IMR-90 (cell line): ENCODE results near the gene RPL26. TPM values are rescaled to one million over a fixed set of nuclear protein-coding genes. Genes with fewer than 3 reads are reported as not detected.

ENCODE experiments used
- ATAC-seq: fragments of 200-7000 bp; cut with Tn5 transposase; 2 replicates; pipeline ENCODE4 v1.9.1; 2020; ENCODE audit warnings: low read depth, mild to moderate bottlenecking, moderate library complexity
- BruUV-seq: library from RNA; stranded (reverse); fragments of 400-500 nt; replicated peaks from 2 replicates; lab custom pipeline; 2021; lab: Mats Ljungman, UMichigan
- CTCF ChIA-PET: fragments of 300-600 bp; formaldehyde crosslinking; extraction: SDS; loops from one replicate; lab custom pipeline; 2021; ENCODE audit warnings: antibody characterized with exemption; lab: Yijun Ruan, JAX
- POLR2A ChIA-PET: fragments of 300-600 bp; sonication (Branson Sonifier 250); formaldehyde crosslinking; loops from one replicate; lab custom pipeline; 2022; ENCODE audit warnings: antibody characterized with exemption; ENCODE audit not compliant: unreplicated experiment; lab: Charles Lee
- DNase-seq: peaks from one replicate; pipeline ENCODE4 v3.0.0; 2013
- H2AFZ ChIP-seq: replicated peaks from 2 replicates; pipeline ENCODE3; 2013; ENCODE audit warnings: low read length, mild to moderate bottlenecking; ENCODE audit not compliant: poor library complexity
- H2AK5ac ChIP-seq: 2 replicates; pipeline ENCODE4 v1.6.1; 2013; ENCODE audit warnings: low read depth, low read length, inconsistent platforms
- H2AK9ac ChIP-seq: replicated peaks from 2 replicates; pipeline ENCODE3; 2013; ENCODE audit warnings: mild to moderate bottlenecking, low read depth, low read length, moderate library complexity; ENCODE audit not compliant: poor library complexity
- H2BK120ac ChIP-seq: 2 replicates; pipeline ENCODE4 v1.6.1; 2013; ENCODE audit warnings: low read depth, low read length, inconsistent platforms
- H2BK15ac ChIP-seq: 3 replicates; pipeline ENCODE4 v1.6.1; 2013; ENCODE audit warnings: low read depth, low read length, inconsistent platforms
- H2BK20ac ChIP-seq: 2 replicates; pipeline ENCODE4 v1.6.1; 2013; ENCODE audit warnings: low read depth, mild to moderate bottlenecking, inconsistent platforms, low read length, moderate library complexity
- H2BK5ac ChIP-seq: 2 replicates; pipeline ENCODE4 v1.6.1; 2013; ENCODE audit warnings: mild to moderate bottlenecking, low read depth, low read length, inconsistent platforms; ENCODE audit not compliant: poor library complexity, severe bottlenecking
- H3K14ac ChIP-seq: replicated peaks from 2 replicates; pipeline ENCODE4 v1.6.1; 2013; ENCODE audit warnings: low read depth, low read length, inconsistent platforms
- H3K18ac ChIP-seq: 2 replicates; pipeline ENCODE4 v1.6.1; 2013; ENCODE audit warnings: low read depth, low read length, control low read depth
- H3K23ac ChIP-seq: 2 replicates; pipeline ENCODE4 v1.6.1; 2013; ENCODE audit warnings: low read depth, low read length, inconsistent platforms
- H3K27ac ChIP-seq: 2 replicates; pipeline ENCODE4 v1.5.1; 2013; ENCODE audit warnings: mild to moderate bottlenecking, control low read depth, low read length; ENCODE audit not compliant: insufficient read depth
- H3K27me3 ChIP-seq: 2 replicates; pipeline ENCODE4 v1.6.1; 2013; ENCODE audit warnings: low read length; ENCODE audit not compliant: control insufficient read depth, insufficient read depth
- H3K36me3 ChIP-seq: 2 replicates; pipeline ENCODE4 v1.6.1; 2013; ENCODE audit warnings: low read length, mixed read lengths; ENCODE audit not compliant: control insufficient read depth, insufficient read depth
- H3K4ac ChIP-seq: 2 replicates; pipeline ENCODE4 v1.6.1; 2013; ENCODE audit warnings: low read depth, low read length, inconsistent platforms
- H3K4me1 ChIP-seq: 2 replicates; pipeline ENCODE4 v1.6.1; 2013; ENCODE audit warnings: low read length, mixed read lengths; ENCODE audit not compliant: control insufficient read depth, insufficient read depth
- H3K4me2 ChIP-seq: 2 replicates; pipeline ENCODE4 v1.6.1; 2013; ENCODE audit warnings: low read depth, mild to moderate bottlenecking, control low read depth, low read length, moderate library complexity
- H3K4me3 ChIP-seq: 2 replicates; pipeline ENCODE4 v1.5.1; 2013; ENCODE audit warnings: low read depth, mild to moderate bottlenecking, control low read depth, low read length, moderate library complexity; ENCODE audit not compliant: insufficient read depth
- H3K56ac ChIP-seq: 2 replicates; pipeline ENCODE4 v1.6.1; 2013; ENCODE audit warnings: low read length, inconsistent platforms; ENCODE audit not compliant: insufficient read depth; ENCODE audit errors: extremely low read depth
- H3K79me1 ChIP-seq, 2 experiments: 2 replicates each; pipeline ENCODE4 v1.6.1; 2013; ENCODE audit warnings: low read length in 2 of 2, inconsistent platforms in 1 of 2, low read depth in 1 of 2
- H3K9ac ChIP-seq: 2 replicates; pipeline ENCODE4 v1.6.1; 2013; ENCODE audit warnings: low read depth, low read length, control low read depth
- H3K9me1 ChIP-seq: 2 replicates; pipeline ENCODE4 v1.6.1; 2013; ENCODE audit warnings: low read length, inconsistent platforms; ENCODE audit not compliant: insufficient read depth
- H3K9me3 ChIP-seq: 2 replicates; pipeline ENCODE4 v1.6.1; 2013; ENCODE audit warnings: low read length; ENCODE audit not compliant: control insufficient read depth, insufficient read depth
- H4K20me1 ChIP-seq: 2 replicates; pipeline ENCODE4 v1.6.1; 2013; ENCODE audit warnings: low read length, inconsistent platforms; ENCODE audit not compliant: insufficient read depth
- H4K5ac ChIP-seq: 2 replicates; pipeline ENCODE4 v1.6.1; 2013; ENCODE audit warnings: mild to moderate bottlenecking, low read depth, low read length, control low read depth
- H4K8ac ChIP-seq, 2 experiments: 2 replicates each; pipeline ENCODE4 v1.6.1; 2013; ENCODE audit warnings: low read depth in 2 of 2, low read length in 2 of 2, control low read depth in 1 of 2, inconsistent platforms in 1 of 2
- H4K91ac ChIP-seq: 2 replicates; pipeline ENCODE4 v1.6.1; 2013; ENCODE audit warnings: low read depth, low read length, inconsistent platforms; ENCODE audit not compliant: insufficient read depth
- MAFK ChIP-seq: IDR thresholded peaks from 2 replicates; pipeline ENCODE4 v1.6.1; 2012; ENCODE audit warnings: low read depth, low read length, improper control_type of control experiment
- MAZ ChIP-seq: IDR thresholded peaks from 2 replicates; pipeline ENCODE4 v1.6.1; 2012; ENCODE audit warnings: low read depth, mild to moderate bottlenecking, low read length, improper control_type of control experiment, moderate library complexity, borderline replicate concordance
- POLR2A ChIP-seq: IDR thresholded peaks from 2 replicates; pipeline ENCODE4 v1.6.1; 2012; ENCODE audit warnings: mild to moderate bottlenecking, low read depth, low read length
- WGBS, 2 experiments: methylation state at CpG; one replicate each; pipeline versions ENCODE4 v1.1.5 to v1.1.7; 2013; ENCODE audit warnings: missing lambda C conversion rate in 2 of 2; ENCODE audit not compliant: insufficient read length in 1 of 2; ENCODE audit errors: extremely low coverage in 2 of 2; 5-methylcytosine and 5-hydroxymethylcytosine counted together
- dilution Hi-C: fragments of 300-500 bp; cut with HindIII; formaldehyde crosslinking; loops from one replicate; pipeline ENCODE4 v1.14.3; 2018; ENCODE audit warnings: low sequenced_read_pairs; ENCODE audit not compliant: unreplicated experiment
- in situ Hi-C: fragments of 300-500 bp; cut with MboI; formaldehyde crosslinking; loops from 3 replicates; pipeline ENCODE4 v1.14.3; 2019; ENCODE audit warnings: low sequenced_read_pairs, inconsistent platforms, mixed read lengths
- intact Hi-C: fragments of 100-400 bp; cut with micrococcal nuclease; formaldehyde crosslinking; loops from 2 replicates; pipeline ENCODE4 v1.10.0; 2022
- polyA plus RNA-seq, 3 experiments: library from polyadenylated mRNA; depleted of rRNA; stranded (reverse); fragments of >200 nt; gene quantifications; 2 replicates each; pipeline ENCODE4 v1.2.3, GENCODE V29; 2012; ENCODE audit warnings: low replicate concordance in 1 of 3
- total RNA-seq: library from RNA; depleted of rRNA; stranded (reverse); fragments of >200 nt; gene quantifications from 2 replicates; pipeline ENCODE4 v1.2.3, GENCODE V29; 2012
- TF ChIP-seq, protein P1 (sequence below): fragments of 150-350 bp; IDR thresholded peaks from 2 replicates; pipeline ENCODE4 v1.6.1; 2017; ENCODE audit warnings: mild to moderate bottlenecking, antibody characterized with exemption, low read length, low read depth

RPL26 gene
- total and polyA plus RNA-seq, 2 of the 4 experiments (the other 2 are of a cell fraction) = 4,763 to 5,013 TPM

DNA sequence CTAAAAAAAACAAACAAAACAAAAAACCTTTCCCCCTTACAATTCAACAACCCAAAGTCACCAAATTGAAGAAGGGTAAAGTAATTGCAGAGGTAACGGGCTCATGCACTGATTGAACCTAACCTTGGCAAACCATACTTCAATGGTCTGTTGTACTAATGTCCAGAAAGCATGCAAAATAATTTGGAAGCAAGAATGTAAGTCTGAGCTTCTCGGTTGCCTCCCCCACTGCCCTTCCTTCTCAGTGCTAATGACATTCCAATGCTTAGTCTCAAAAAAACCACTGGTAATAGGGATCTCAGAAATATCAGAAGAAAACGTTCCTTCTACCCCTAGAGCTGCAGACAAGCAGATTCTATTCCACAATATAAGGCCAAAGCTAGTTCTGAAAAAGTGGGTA lies 22.2 kb downstream of the RPL26 start:
- Histone ChIP-seq H2BK20ac (no peak overlapping the region), H3K4me3 (no peak overlapping the region), H2BK15ac (no peak overlapping the region), H3K4ac (no peak overlapping the region), H4K20me1 (no peaks in the 10 kb centered on the region), H3K14ac (no peak overlapping the region; the same call in 1 of the 2 replicates), H3K79me1 (peaks cover 5 to 24% of the 10 kb centered on the region in 2 experiments), H2AFZ (no peak overlapping the region), H3K27ac (no peak overlapping the region), H2BK120ac (no peak overlapping the region; the same call in 1 of the 2 replicates), H3K56ac (no peak overlapping the region), H2AK5ac (no peak overlapping the region), H2AK9ac (no peak overlapping the region), H3K27me3 (no peaks in the 10 kb centered on the region), H3K4me1 (peaks cover 16% of the 10 kb centered on the region), H3K9ac (no peak overlapping the region), H3K9me1 (peaks cover 17% of the 10 kb centered on the region), H3K18ac (no peak overlapping the region), H3K9me3 (no peaks in the 10 kb centered on the region), H3K4me2 (no peak overlapping the region), H2BK5ac (no peak overlapping the region), H4K5ac (no peak overlapping the region), H3K36me3 (peaks cover 2% of the 10 kb centered on the region; the same call in 1 of the 2 replicates), H3K23ac (no peak overlapping the region), H4K8ac (no peak overlapping the region), H4K91ac (no peak overlapping the region)
- intact Hi-C loops (no loop called here), dilution Hi-C loops (no loop called here), in situ Hi-C loops (no loop called here)
- ChIA-PET CTCF (interaction anchor here (0.6 to 1.5 kb wide), 2 partner anchors 16 to 1763 kb away, joined by 3 read pairs; partner anchors contain the start of gene KRABD2), POLR2A (no interaction called here)
- ATAC-seq (no peak; the same call in 1 of the 2 replicates), DNase-seq (no peak)
- TF ChIP-seq MAZ = no peak
- TF ChIP-seq, protein P1, sequence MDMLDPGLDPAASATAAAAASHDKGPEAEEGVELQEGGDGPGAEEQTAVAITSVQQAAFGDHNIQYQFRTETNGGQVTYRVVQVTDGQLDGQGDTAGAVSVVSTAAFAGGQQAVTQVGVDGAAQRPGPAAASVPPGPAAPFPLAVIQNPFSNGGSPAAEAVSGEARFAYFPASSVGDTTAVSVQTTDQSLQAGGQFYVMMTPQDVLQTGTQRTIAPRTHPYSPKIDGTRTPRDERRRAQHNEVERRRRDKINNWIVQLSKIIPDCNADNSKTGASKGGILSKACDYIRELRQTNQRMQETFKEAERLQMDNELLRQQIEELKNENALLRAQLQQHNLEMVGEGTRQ = no peak
- no peak for TF ChIP-seq MAFK
- no peak for TF ChIP-seq POLR2A
- no CpG with 5 or more reads among the region's 3 CpGs for WGBS, 2 experiments
- BruUV-seq = no TSS peak
